GM23338 (cell line): ENCODE data around the gene FSD1. TPM values are rescaled to one million over a fixed set of nuclear protein-coding genes. Genes with fewer than 3 reads are reported as not detected.

ENCODE experiments used
- ATAC-seq: fragments of 200-7000 bp; cut with Tn5 transposase; 3 replicates; pipeline ENCODE4 v1.9.1; 2020
- DNase-seq: peaks from one replicate; pipeline ENCODE4 v3.0.0-alpha.2; 2015; ENCODE audit warnings: low spot score
- H2AFZ ChIP-seq: fragments of 200-600 bp; sonication (generic); 2 replicates; pipeline ENCODE4 v1.8.0; 2016; ENCODE audit warnings: antibody characterized with exemption, mild to moderate bottlenecking, moderate library complexity
- H3F3A ChIP-seq: fragments of 200-600 bp; sonication (generic); replicated peaks from 2 replicates; pipeline ENCODE4 v1.8.0; 2017; ENCODE audit warnings: antibody characterized with exemption, mixed run types, low read depth
- H3K27ac ChIP-seq: fragments of 200-600 bp; sonication (generic); 2 replicates; pipeline ENCODE4 v1.6.1; 2016; ENCODE audit warnings: low read depth
- H3K27me3 ChIP-seq: fragments of 200-600 bp; sonication (generic); 2 replicates; pipeline ENCODE4 v1.8.0; 2016; ENCODE audit warnings: mild to moderate bottlenecking, mixed run types, moderate library complexity; ENCODE audit not compliant: insufficient read depth
- H3K36me3 ChIP-seq: fragments of 200-600 bp; sonication (generic); 2 replicates; pipeline ENCODE4 v1.8.0; 2016; ENCODE audit warnings: mild to moderate bottlenecking; ENCODE audit not compliant: insufficient read depth
- H3K4me1 ChIP-seq: fragments of 200-600 bp; sonication (generic); 2 replicates; pipeline ENCODE4 v1.8.0; 2016; ENCODE audit warnings: mild to moderate bottlenecking, moderate library complexity; ENCODE audit not compliant: insufficient read depth
- H3K4me2 ChIP-seq: fragments of 200-600 bp; sonication (generic); 2 replicates; pipeline ENCODE4 v1.7.1; 2017; ENCODE audit warnings: mixed run types
- H3K4me3 ChIP-seq: fragments of 200-600 bp; sonication (generic); 2 replicates; pipeline ENCODE4 v1.6.1; 2016; ENCODE audit warnings: mixed run types
- H3K79me2 ChIP-seq: fragments of 200-600 bp; sonication (generic); replicated peaks from 2 replicates; pipeline ENCODE4 v1.8.0; 2017; ENCODE audit warnings: mild to moderate bottlenecking; ENCODE audit not compliant: insufficient read depth
- H3K9me2 ChIP-seq: fragments of 200-600 bp; sonication (generic); 2 replicates; pipeline ENCODE4 v1.8.0; 2017; ENCODE audit not compliant: insufficient read depth
- H4K20me1 ChIP-seq: fragments of 200-600 bp; sonication (generic); replicated peaks from 2 replicates; pipeline ENCODE4 v1.8.0; 2017; ENCODE audit warnings: mild to moderate bottlenecking; ENCODE audit not compliant: insufficient read depth
- H3K27ac Mint-ChIP-seq: 2 replicates; pipeline ENCODE4 v1.8.0; 2020; ENCODE audit warnings: inconsistent platforms, mild to moderate bottlenecking, moderate library complexity, mixed read lengths
- H3K27me3 Mint-ChIP-seq: 3 replicates; pipeline ENCODE4 v1.8.0; 2022; ENCODE audit warnings: low read depth, mild to moderate bottlenecking, moderate library complexity, mixed read lengths, inconsistent platforms; ENCODE audit not compliant: insufficient read depth, poor library complexity
- H3K36me3 Mint-ChIP-seq: 3 replicates; pipeline ENCODE4 v1.8.0; 2021; ENCODE audit warnings: low read depth, mild to moderate bottlenecking, inconsistent platforms, moderate library complexity, mixed read lengths
- H3K4me1 Mint-ChIP-seq: 3 replicates; pipeline ENCODE4 v1.8.0; 2020; ENCODE audit warnings: mild to moderate bottlenecking, inconsistent platforms, mixed read lengths
- H3K4me3 Mint-ChIP-seq: 3 replicates; pipeline ENCODE4 v1.8.0; 2021; ENCODE audit warnings: moderate library complexity, mild to moderate bottlenecking, inconsistent platforms, mixed read lengths
- H3K9me3 Mint-ChIP-seq: 3 replicates; pipeline ENCODE4 v1.8.0; 2020; ENCODE audit warnings: moderate library complexity, mild to moderate bottlenecking, inconsistent platforms, mixed read lengths
- CREB1 ChIP-seq: fragments of 250-450 bp; sonication (Bioruptor Pico); IDR thresholded peaks from 2 replicates; pipeline ENCODE4 v1.5.0; 2020; ENCODE audit warnings: low read depth, mild to moderate bottlenecking, moderate library complexity
- CTCF ChIP-seq, 2 experiments: fragments of 200-600 bp in 1 of 2; sonication (generic) in 1 of 2; conservative IDR thresholded peaks; 2 replicates each; pipeline versions ENCODE4 v1.5.1 to v1.6.1; 2016 to 2017; ENCODE audit warnings: antibody characterized with exemption in 2 of 2, low read depth in 2 of 2, mild to moderate bottlenecking in 2 of 2, moderate library complexity in 1 of 2
- ETS1 ChIP-seq: IDR thresholded peaks from 2 replicates; pipeline ENCODE4 v1.6.1; 2016; ENCODE audit warnings: antibody characterized with exemption
- EZH2 ChIP-seq: fragments of 200-600 bp; sonication (generic); IDR thresholded peaks from one replicate; pipeline ENCODE4 v1.8.0; 2017; ENCODE audit warnings: antibody characterized with exemption, mild to moderate bottlenecking, low read depth; ENCODE audit not compliant: unreplicated experiment
- EZH2phosphoT487 ChIP-seq: fragments of 200-600 bp; sonication (generic); IDR thresholded peaks from one replicate; pipeline ENCODE4 v1.8.1; 2018; ENCODE audit warnings: antibody characterized with exemption; ENCODE audit not compliant: unreplicated experiment
- JUNB ChIP-seq: IDR thresholded peaks from one replicate; pipeline ENCODE4 v1.6.1; 2016; ENCODE audit warnings: antibody characterized with exemption; ENCODE audit not compliant: unreplicated experiment
- NANOG ChIP-seq: IDR thresholded peaks from 2 replicates; pipeline ENCODE4 v1.6.1; 2016; ENCODE audit warnings: antibody characterized with exemption, borderline replicate concordance
- POLR2AphosphoS5 ChIP-seq: IDR thresholded peaks from 2 replicates; pipeline ENCODE4 v1.6.1; 2016; ENCODE audit warnings: antibody characterized with exemption, low read depth
- REST ChIP-seq: IDR thresholded peaks from one replicate; pipeline ENCODE4 v1.6.1; 2018; ENCODE audit warnings: antibody characterized with exemption; ENCODE audit not compliant: unreplicated experiment
- STAT1 ChIP-seq: IDR thresholded peaks from one replicate; pipeline ENCODE4 v1.6.1; 2016; ENCODE audit warnings: antibody characterized with exemption; ENCODE audit not compliant: unreplicated experiment
- ZNF114 ChIP-seq: fragments of 250-450 bp; sonication (Bioruptor Pico); IDR thresholded peaks from 2 replicates; pipeline ENCODE4 v1.5.0; 2020; ENCODE audit warnings: mild to moderate bottlenecking, moderate library complexity
- ZNF331 ChIP-seq: fragments of 250-450 bp; sonication (Bioruptor Pico); IDR thresholded peaks from 2 replicates; pipeline ENCODE4 v1.5.0; 2020; ENCODE audit warnings: low read depth, mild to moderate bottlenecking, moderate library complexity
- polyA plus RNA-seq: library from polyadenylated mRNA; unstranded; fragments of >200 nt; fragmentation: Nextera tagmentation; extraction: Ambion mirVana; gene quantifications from 2 replicates; pipeline ENCODE4 v1.2.1, GENCODE V29; 2016
- total RNA-seq: library from RNA; depleted of rRNA; stranded (reverse); fragments of >200 nt; shearing (Covaris generic); gene quantifications from 2 replicates; pipeline ENCODE4 v1.2.3, GENCODE V29; 2014
- TF ChIP-seq, protein P1 (sequence below): fragments of 250-450 bp; sonication (Bioruptor Pico); IDR thresholded peaks from 2 replicates; pipeline ENCODE4 v1.5.0; 2020; ENCODE audit warnings: mild to moderate bottlenecking, moderate library complexity

FSD1 gene
- total and polyA plus RNA-seq, 2 experiments from 2014 or later: 50.7 to 82.9 TPM

DNA sequence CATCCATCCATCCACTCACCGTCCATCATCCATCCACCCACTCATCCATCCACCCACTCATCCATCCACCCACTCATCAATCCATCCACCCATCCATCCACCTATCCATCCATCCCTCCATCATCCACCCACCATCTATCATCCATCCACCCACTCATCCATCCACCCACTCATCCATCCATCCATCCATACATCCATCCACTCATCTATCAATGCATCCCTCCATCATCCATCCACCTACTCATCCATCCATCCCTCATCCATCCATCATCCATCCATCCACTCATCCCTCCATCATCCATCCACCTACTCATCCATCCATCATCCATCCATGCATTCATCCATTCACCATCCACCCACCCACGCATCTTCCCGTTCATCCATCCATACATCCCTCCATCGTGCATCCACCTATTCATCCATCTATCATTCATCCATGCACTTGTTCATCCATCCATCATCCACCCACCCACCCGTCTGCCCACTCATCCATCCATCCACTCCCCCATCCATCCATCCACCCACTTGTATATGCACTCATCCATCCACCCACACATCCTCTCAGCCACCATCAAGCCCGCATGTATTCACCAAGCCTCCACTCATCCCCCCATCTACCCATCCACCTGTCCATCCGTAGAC is 30.7 kb downstream of the FSD1 start:
- TF ChIP-seq CREB1 (CRISPR knock-in tag) (no peak), EZH2 (no peak), STAT1 (no peak), REST (no peak), NANOG (no peak), ZNF331 (CRISPR knock-in tag) (no peak), EZH2phosphoT487 (no peak), ZNF114 (no peak), JUNB (no peak), CTCF (conservative IDR thresholded peaks at IDR 0.05; ENCODE audit: low read depth in 2 of 2) (no peak), ETS1 (no peak), POLR2AphosphoS5 (no peak)
- TF ChIP-seq, protein P1, sequence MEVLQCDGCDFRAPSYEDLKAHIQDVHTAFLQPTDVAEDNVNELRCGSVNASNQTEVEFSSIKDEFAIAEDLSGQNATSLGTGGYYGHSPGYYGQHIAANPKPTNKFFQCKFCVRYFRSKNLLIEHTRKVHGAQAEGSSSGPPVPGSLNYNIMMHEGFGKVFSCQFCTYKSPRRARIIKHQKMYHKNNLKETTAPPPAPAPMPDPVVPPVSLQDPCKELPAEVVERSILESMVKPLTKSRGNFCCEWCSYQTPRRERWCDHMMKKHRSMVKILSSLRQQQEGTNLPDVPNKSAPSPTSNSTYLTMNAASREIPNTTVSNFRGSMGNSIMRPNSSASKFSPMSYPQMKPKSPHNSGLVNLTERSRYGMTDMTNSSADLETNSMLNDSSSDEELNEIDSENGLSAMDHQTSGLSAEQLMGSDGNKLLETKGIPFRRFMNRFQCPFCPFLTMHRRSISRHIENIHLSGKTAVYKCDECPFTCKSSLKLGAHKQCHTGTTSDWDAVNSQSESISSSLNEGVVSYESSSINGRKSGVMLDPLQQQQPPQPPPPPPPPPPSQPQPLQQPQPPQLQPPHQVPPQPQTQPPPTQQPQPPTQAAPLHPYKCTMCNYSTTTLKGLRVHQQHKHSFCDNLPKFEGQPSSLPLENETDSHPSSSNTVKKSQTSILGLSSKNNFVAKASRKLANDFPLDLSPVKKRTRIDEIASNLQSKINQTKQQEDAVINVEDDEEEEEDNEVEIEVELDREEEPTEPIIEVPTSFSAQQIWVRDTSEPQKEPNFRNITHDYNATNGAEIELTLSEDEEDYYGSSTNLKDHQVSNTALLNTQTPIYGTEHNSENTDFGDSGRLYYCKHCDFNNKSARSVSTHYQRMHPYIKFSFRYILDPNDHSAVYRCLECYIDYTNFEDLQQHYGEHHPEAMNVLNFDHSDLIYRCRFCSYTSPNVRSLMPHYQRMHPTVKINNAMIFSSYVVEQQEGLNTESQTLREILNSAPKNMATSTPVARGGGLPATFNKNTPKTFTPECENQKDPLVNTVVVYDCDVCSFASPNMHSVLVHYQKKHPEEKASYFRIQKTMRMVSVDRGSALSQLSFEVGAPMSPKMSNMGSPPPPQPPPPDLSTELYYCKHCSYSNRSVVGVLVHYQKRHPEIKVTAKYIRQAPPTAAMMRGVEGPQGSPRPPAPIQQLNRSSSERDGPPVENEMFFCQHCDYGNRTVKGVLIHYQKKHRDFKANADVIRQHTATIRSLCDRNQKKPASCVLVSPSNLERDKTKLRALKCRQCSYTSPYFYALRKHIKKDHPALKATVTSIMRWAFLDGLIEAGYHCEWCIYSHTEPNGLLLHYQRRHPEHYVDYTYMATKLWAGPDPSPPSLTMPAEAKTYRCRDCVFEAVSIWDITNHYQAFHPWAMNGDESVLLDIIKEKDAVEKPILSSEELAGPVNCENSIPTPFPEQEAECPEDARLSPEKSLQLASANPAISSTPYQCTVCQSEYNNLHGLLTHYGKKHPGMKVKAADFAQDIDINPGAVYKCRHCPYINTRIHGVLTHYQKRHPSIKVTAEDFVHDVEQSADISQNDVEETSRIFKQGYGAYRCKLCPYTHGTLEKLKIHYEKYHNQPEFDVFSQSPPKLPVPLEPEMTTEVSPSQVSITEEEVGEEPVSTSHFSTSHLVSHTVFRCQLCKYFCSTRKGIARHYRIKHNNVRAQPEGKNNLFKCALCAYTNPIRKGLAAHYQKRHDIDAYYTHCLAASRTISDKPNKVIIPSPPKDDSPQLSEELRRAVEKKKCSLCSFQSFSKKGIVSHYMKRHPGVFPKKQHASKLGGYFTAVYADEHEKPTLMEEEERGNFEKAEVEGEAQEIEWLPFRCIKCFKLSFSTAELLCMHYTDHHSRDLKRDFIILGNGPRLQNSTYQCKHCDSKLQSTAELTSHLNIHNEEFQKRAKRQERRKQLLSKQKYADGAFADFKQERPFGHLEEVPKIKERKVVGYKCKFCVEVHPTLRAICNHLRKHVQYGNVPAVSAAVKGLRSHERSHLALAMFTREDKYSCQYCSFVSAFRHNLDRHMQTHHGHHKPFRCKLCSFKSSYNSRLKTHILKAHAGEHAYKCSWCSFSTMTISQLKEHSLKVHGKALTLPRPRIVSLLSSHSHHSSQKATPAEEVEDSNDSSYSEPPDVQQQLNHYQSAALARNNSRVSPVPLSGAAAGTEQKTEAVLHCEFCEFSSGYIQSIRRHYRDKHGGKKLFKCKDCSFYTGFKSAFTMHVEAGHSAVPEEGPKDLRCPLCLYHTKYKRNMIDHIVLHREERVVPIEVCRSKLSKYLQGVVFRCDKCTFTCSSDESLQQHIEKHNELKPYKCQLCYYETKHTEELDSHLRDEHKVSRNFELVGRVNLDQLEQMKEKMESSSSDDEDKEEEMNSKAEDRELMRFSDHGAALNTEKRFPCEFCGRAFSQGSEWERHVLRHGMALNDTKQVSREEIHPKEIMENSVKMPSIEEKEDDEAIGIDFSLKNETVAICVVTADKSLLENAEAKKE: no peak
- 0 out of 2 replicates have a peak, but pooled peaks cover 11% of the 10 kb centered on the region for H3F3A ChIP-seq
- Mint-ChIP-seq H3K36me3 (peaks cover 22% of the 10 kb centered on the region), H3K9me3 (peaks cover 2% of the 10 kb centered on the region), H3K4me1 (peaks cover 10% of the 10 kb centered on the region), H3K27ac (no peak overlapping the region), H3K27me3 (peaks cover 11% of the 10 kb centered on the region), H3K4me3 (no peak overlapping the region)
- no peaks in the 10 kb centered on the region for H3K79me2 ChIP-seq
- H3K27me3 ChIP-seq: no peaks in the 10 kb centered on the region
- 0 out of 2 replicates have a peak, but pooled peaks cover 6% of the 10 kb centered on the region for H3K9me2 ChIP-seq
- no peak overlapping the region for H3K27ac ChIP-seq
- no peak overlapping the region for H3K4me3 ChIP-seq
- H3K4me1 ChIP-seq: peaks cover 6% of the 10 kb centered on the region
- no peak overlapping the region for H3K4me2 ChIP-seq
- H3K36me3 ChIP-seq: no peaks in the 10 kb centered on the region
- DNase-seq (no peak), ATAC-seq (no peak)
- H4K20me1 ChIP-seq: no peaks in the 10 kb centered on the region
- H2AFZ ChIP-seq: no peak overlapping the region
